HepG2 (cell line): ENCODE results near the gene CCDC97. TPM values are rescaled to one million over a fixed set of nuclear protein-coding genes. Genes with fewer than 3 reads are reported as not detected.

Experiments used
- GABPB1 ChIP-seq: IDR thresholded peaks from 2 replicates; pipeline ENCODE4 v1.6.1; 2016; ENCODE audit warnings: mild to moderate bottlenecking, missing genetic modification reagents, moderate library complexity, missing compliant biosample characterization
- HHEX ChIP-seq: IDR thresholded peaks from 2 replicates; pipeline ENCODE4 v1.6.1; 2016; ENCODE audit warnings: control low read depth
- NFYC ChIP-seq: IDR thresholded peaks from 2 replicates; pipeline ENCODE4 v1.6.1; 2016; ENCODE audit warnings: missing genetic modification reagents, missing compliant biosample characterization
- NRL ChIP-seq: sonication (generic); formaldehyde crosslinking; IDR thresholded peaks from 2 replicates; pipeline ENCODE4 v1.5.0; 2020; ENCODE audit warnings: missing genetic modification reagents, mild to moderate bottlenecking, moderate library complexity, borderline replicate concordance
- RFX3 ChIP-seq: IDR thresholded peaks from 2 replicates; pipeline ENCODE4 v1.6.1; 2016; ENCODE audit warnings: missing biosample characterization, missing genetic modification reagents
- SMARCE1 ChIP-seq: fragments of 450-650 bp; IDR thresholded peaks from 2 replicates; pipeline ENCODE4 v1.6.1; 2017; ENCODE audit warnings: borderline replicate concordance
- SRY ChIP-seq: sonication (generic); formaldehyde crosslinking; IDR thresholded peaks from 2 replicates; pipeline ENCODE4 v1.8.0; 2022; ENCODE audit warnings: mild to moderate bottlenecking, missing genetic modification reagents
- ZBTB8A ChIP-seq: sonication (generic); formaldehyde crosslinking; IDR thresholded peaks from 2 replicates; pipeline ENCODE4 v1.4.0; 2020; ENCODE audit warnings: mild to moderate bottlenecking, low read depth, missing genetic modification reagents, borderline replicate concordance
- ZFY ChIP-seq: sonication (generic); formaldehyde crosslinking; IDR thresholded peaks from 2 replicates; pipeline ENCODE4 v1.4.0; 2020; ENCODE audit warnings: missing genetic modification reagents
- ZKSCAN8 ChIP-seq: IDR thresholded peaks from 2 replicates; pipeline ENCODE4 v1.6.1; 2016; ENCODE audit warnings: borderline replicate concordance, missing genetic modification reagents, missing compliant biosample characterization
- ZNF264 ChIP-seq: sonication (generic); formaldehyde crosslinking; IDR thresholded peaks from 2 replicates; pipeline ENCODE4 v1.4.0; 2020; ENCODE audit warnings: missing genetic modification reagents
- ZNF446 ChIP-seq: sonication (generic); formaldehyde crosslinking; IDR thresholded peaks from 2 replicates; pipeline ENCODE4 v1.5.0; 2020; ENCODE audit warnings: mild to moderate bottlenecking, missing genetic modification reagents
- ZNF460 ChIP-seq: sonication (generic); formaldehyde crosslinking; IDR thresholded peaks from 2 replicates; pipeline ENCODE4 v1.5.1; 2020; ENCODE audit warnings: missing genetic modification reagents, mild to moderate bottlenecking, borderline replicate concordance
- ZNF556 ChIP-seq: sonication (generic); formaldehyde crosslinking; IDR thresholded peaks from 2 replicates; pipeline ENCODE4 v1.4.0; 2020; ENCODE audit warnings: mild to moderate bottlenecking, missing genetic modification reagents, borderline replicate concordance
- ZNF747 ChIP-seq: sonication (generic); formaldehyde crosslinking; IDR thresholded peaks from 2 replicates; pipeline ENCODE4 v1.8.1; 2023; ENCODE audit warnings: missing genetic modification reagents, mild to moderate bottlenecking, borderline replicate concordance
- ZNF777 ChIP-seq: sonication (generic); formaldehyde crosslinking; IDR thresholded peaks from 2 replicates; pipeline ENCODE4 v1.4.0; 2020; ENCODE audit warnings: missing genetic modification reagents
- ZSCAN9 ChIP-seq: IDR thresholded peaks from 2 replicates; pipeline ENCODE4 v1.6.1; 2016; ENCODE audit warnings: borderline replicate concordance
- polyA plus RNA-seq, 8 experiments: library from polyadenylated mRNA; depleted of rRNA in 3 of 8; stranded (reverse) in 7 of 8; unstranded in 1 of 8; fragments of >200 nt; fragmentation: Illumina TruSeq in 4 of 8; extraction: Trizol in 4 of 8; gene quantifications; 2 replicates each; pipeline versions ENCODE4 v1.2.1 to v1.2.3, GENCODE V29; 2011 to 2016; ENCODE audit warnings: low read depth in 4 of 8, missing spikeins in 1 of 8, mixed read lengths in 1 of 8; ENCODE audit not compliant: insufficient read depth in 1 of 8
- total RNA-seq, 5 experiments: library from RNA; depleted of rRNA; stranded (reverse); fragments of >200 nt; fragmentation: Illumina TruSeq; extraction: Trizol; gene quantifications; 2 replicates each; pipeline ENCODE4 v1.2.3, GENCODE V29; 2016; ENCODE audit warnings: low read depth in 1 of 5
- TF ChIP-seq, protein P1 (sequence below): IDR thresholded peaks from 2 replicates; pipeline ENCODE4 v1.6.1; 2016
- TF ChIP-seq, protein P2 (sequence below): sonication (generic); formaldehyde crosslinking; IDR thresholded peaks from 2 replicates; pipeline ENCODE4 v1.5.1; 2020; ENCODE audit warnings: mild to moderate bottlenecking, moderate library complexity, missing genetic modification reagents
- TF ChIP-seq, protein P3 (sequence below): sonication (generic); formaldehyde crosslinking; IDR thresholded peaks from 2 replicates; pipeline ENCODE4 v1.4.0; 2020; ENCODE audit warnings: missing genetic modification reagents
- TF ChIP-seq, protein P4 (sequence below): IDR thresholded peaks from 2 replicates; pipeline ENCODE4 v1.6.1; 2012; ENCODE audit warnings: low read depth, low read length, improper control_type of control experiment
- TF ChIP-seq, protein P5 (sequence below): sonication (generic); formaldehyde crosslinking; IDR thresholded peaks from 2 replicates; pipeline ENCODE4 v1.9.0; 2022; ENCODE audit warnings: low read depth, missing genetic modification reagents

The CCDC97 gene
- total and polyA plus RNA-seq, 2 of the 13 experiments (the other 11 are each of a cell fraction or from before 2014, with no cell fraction given) = 6.2 to 7.3 TPM

DNA sequence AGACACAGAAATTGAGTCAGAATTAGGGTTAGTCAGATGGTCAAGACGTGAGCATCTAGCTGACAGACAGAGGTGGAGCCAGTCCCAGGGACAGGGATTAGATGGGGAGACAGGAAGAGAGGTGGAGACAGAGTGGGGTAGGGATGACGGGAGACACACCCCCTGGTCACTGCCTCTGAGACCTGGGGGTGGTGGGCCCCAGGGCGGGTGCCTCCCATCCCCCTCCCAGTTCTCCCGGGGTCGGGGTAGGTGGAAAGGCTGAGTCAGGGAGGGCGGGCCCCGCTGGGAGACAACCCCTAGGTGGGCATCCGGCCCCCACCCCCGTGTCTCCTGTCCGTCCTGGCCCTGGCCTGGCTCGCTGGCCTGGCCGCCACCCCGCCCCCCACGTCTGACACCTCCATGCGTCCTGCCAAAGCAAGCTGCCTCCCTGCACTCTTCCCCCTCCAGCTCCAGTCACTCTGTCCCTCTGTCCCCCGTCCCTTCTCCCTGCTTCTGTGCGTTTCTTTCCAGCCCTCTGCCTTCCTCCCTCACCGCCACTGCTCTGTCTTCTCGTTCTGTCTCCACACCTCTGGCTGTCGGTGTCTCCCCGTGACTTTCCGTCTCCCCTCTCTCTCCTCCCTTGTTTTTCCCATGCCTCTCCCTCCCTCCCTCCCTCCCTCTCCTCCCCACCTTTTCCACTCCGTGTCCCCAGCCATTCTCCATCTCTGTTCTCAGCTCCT, 15.1 kb downstream of the CCDC97 start (continued):
- TF ChIP-seq ZNF556 (CRISPR knock-in tag) (no peak), ZBTB8A (CRISPR knock-in tag) (no peak), ZFY (CRISPR knock-in tag) (0 out of 2 replicates have a peak, but pooled peaks have one; percentile 30), ZKSCAN8 (CRISPR knock-in tag) (0 out of 2 replicates have a peak, but pooled peaks have one; percentile 8), SMARCE1 (no peak), ZNF747 (CRISPR knock-in tag) (no peak), ZNF264 (CRISPR knock-in tag) (no peak), GABPB1 (CRISPR knock-in tag) (peak; percentile 82), ZNF460 (CRISPR knock-in tag) (no peak), ZSCAN9 (peak; percentile 44; the same call in 1 of the 2 replicates), RFX3 (no peak), NFYC (CRISPR knock-in tag) (no peak), ZNF446 (CRISPR knock-in tag) (no peak), SRY (no peak), NRL (CRISPR knock-in tag) (no peak; the same call in 1 of the 2 replicates), HHEX (CRISPR knock-in tag) (no peak), ZNF777 (CRISPR knock-in tag) (no peak)
- TF ChIP-seq, protein P1, sequence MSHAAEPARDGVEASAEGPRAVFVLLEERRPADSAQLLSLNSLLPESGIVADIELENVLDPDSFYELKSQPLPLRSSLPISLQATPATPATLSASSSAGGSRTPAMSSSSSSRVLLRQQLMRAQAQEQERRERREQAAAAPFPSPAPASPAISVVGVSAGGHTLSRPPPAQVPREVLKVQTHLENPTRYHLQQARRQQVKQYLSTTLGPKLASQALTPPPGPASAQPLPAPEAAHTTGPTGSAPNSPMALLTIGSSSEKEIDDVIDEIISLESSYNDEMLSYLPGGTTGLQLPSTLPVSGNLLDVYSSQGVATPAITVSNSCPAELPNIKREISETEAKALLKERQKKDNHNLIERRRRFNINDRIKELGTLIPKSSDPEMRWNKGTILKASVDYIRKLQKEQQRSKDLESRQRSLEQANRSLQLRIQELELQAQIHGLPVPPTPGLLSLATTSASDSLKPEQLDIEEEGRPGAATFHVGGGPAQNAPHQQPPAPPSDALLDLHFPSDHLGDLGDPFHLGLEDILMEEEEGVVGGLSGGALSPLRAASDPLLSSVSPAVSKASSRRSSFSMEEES = peak; percentile 77
- TF ChIP-seq, protein P2, sequence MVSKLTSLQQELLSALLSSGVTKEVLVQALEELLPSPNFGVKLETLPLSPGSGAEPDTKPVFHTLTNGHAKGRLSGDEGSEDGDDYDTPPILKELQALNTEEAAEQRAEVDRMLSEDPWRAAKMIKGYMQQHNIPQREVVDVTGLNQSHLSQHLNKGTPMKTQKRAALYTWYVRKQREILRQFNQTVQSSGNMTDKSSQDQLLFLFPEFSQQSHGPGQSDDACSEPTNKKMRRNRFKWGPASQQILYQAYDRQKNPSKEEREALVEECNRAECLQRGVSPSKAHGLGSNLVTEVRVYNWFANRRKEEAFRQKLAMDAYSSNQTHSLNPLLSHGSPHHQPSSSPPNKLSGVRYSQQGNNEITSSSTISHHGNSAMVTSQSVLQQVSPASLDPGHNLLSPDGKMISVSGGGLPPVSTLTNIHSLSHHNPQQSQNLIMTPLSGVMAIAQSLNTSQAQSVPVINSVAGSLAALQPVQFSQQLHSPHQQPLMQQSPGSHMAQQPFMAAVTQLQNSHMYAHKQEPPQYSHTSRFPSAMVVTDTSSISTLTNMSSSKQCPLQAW (CRISPR knock-in tag) = no peak
- TF ChIP-seq, protein P3, sequence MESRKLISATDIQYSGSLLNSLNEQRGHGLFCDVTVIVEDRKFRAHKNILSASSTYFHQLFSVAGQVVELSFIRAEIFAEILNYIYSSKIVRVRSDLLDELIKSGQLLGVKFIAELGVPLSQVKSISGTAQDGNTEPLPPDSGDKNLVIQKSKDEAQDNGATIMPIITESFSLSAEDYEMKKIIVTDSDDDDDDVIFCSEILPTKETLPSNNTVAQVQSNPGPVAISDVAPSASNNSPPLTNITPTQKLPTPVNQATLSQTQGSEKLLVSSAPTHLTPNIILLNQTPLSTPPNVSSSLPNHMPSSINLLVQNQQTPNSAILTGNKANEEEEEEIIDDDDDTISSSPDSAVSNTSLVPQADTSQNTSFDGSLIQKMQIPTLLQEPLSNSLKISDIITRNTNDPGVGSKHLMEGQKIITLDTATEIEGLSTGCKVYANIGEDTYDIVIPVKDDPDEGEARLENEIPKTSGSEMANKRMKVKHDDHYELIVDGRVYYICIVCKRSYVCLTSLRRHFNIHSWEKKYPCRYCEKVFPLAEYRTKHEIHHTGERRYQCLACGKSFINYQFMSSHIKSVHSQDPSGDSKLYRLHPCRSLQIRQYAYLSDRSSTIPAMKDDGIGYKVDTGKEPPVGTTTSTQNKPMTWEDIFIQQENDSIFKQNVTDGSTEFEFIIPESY (CRISPR knock-in tag) = 0 out of 2 replicates have a peak, but pooled peaks have one; percentile 23
- TF ChIP-seq, protein P4, sequence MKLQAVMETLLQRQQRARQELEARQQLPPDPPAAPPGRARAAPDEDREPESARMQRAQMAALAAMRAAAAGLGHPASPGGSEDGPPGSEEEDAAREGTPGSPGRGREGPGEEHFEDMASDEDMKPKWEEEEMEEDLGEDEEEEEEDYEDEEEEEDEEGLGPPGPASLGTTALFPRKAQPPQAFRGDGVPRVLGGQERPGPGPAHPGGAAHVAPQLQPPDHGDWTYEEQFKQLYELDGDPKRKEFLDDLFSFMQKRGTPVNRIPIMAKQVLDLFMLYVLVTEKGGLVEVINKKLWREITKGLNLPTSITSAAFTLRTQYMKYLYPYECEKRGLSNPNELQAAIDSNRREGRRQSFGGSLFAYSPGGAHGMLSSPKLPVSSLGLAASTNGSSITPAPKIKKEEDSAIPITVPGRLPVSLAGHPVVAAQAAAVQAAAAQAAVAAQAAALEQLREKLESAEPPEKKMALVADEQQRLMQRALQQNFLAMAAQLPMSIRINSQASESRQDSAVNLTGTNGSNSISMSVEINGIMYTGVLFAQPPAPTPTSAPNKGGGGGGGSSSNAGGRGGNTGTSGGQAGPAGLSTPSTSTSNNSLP = no peak
- TF ChIP-seq, protein P5, sequence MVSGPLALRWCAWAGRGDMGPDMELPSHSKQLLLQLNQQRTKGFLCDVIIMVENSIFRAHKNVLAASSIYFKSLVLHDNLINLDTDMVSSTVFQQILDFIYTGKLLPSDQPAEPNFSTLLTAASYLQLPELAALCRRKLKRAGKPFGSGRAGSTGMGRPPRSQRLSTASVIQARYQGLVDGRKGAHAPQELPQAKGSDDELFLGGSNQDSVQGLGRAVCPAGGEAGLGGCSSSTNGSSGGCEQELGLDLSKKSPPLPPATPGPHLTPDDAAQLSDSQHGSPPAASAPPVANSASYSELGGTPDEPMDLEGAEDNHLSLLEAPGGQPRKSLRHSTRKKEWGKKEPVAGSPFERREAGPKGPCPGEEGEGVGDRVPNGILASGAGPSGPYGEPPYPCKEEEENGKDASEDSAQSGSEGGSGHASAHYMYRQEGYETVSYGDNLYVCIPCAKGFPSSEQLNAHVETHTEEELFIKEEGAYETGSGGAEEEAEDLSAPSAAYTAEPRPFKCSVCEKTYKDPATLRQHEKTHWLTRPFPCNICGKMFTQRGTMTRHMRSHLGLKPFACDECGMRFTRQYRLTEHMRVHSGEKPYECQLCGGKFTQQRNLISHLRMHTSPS = no peak
